ENCODE measurements around the gene SLC8B1. TPM values are rescaled to one million over a fixed set of nuclear protein-coding genes. Genes with fewer than 3 reads are reported as not detected.

SLC8B1 gene
- total and polyA plus RNA-seq, 2 donors (not counting 3 experiments of a cell fraction or from before 2014, with no cell fraction given), result 29.9 to 45.4 TPM

DNA sequence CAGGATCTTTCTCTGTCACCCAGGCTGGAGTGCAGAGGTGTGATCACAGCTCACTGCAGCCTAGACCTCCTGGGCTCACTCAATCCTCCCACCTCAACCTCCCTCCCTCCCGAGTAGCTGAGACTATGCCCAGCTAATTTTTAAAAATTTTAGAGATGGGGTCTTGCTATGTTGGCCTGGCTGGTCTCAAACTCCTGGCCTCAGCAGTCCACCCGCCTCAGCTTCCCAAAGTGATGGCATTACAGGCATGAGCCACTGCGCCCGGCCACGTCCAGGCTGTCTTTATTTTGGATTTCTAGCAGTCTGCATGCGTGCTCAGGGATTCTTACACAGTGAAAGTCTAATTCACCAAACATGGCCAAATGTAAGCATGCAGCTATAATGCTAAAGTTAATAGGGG, 17.8 kb downstream of the SLC8B1 start:
- POLR2A ChIA-PET, result no interaction called here
- CTCF ChIA-PET, result interaction anchor here (1.2 kb wide), 1 partner anchor 108 kb away, joined by 5 read pairs; no protein-coding TSS in a partner anchor
- Histone ChIP-seq H3K9ac (replicated peaks; ENCODE audit: extremely low read depth, insufficient read depth, low read length) (no peak overlapping the region), H3K4me3 (replicated peaks in 1 of 3; ENCODE audit: insufficient read depth in 1 of 3, low read depth in 1 of 3, low read length in 3 of 3) (no peak overlapping the region), H3K9me3 (replicated peaks; ENCODE audit: control insufficient read depth, insufficient read depth, low read length) (no peaks in the 10 kb centered on the region), H3K36me3 (ENCODE audit: control insufficient read depth in 2 of 2, extremely low read depth in 1 of 2, insufficient read depth in 2 of 2, low read length in 2 of 2) (peaks cover 0 to 25% of the 10 kb centered on the region in 2 experiments), H4K20me1 (replicated peaks; ENCODE audit: control insufficient read depth, extremely low read depth, insufficient read depth, low read length) (no peaks in the 10 kb centered on the region), H3K27me3 (ENCODE audit: control insufficient read depth in 2 of 2, insufficient read depth in 2 of 2, low read length in 2 of 2) (no peaks in the 10 kb centered on the region), H3K4me2 (ENCODE audit: insufficient read depth, low read length) (no peak overlapping the region), H3K9me1 (replicated peaks; ENCODE audit: control insufficient read depth, extremely low read depth, insufficient read depth, low read length) (no peaks in the 10 kb centered on the region), H2AFZ (ENCODE audit: low read depth, low read length) (no peak overlapping the region), H3K79me2 (ENCODE audit: control insufficient read depth, insufficient read depth, low read length) (no peaks in the 10 kb centered on the region), H3K27ac (ENCODE audit: insufficient read depth, low read depth, low read length) (no peak overlapping the region), H3K4me1 (ENCODE audit: control insufficient read depth, extremely low read depth, insufficient read depth, low read length) (no peaks in the 10 kb centered on the region)
- DNase-seq (ENCODE audit: low read depth, low spot score), result no peak
- dilution Hi-C loops (cut with MboI; ENCODE audit: extremely low pct_ligation_motif_present, low sequenced_read_pairs), result no loop called here
- no TSS peak for BruUV-seq (replicated peaks)
- TF ChIP-seq MYC (IDR thresholded peaks at IDR 0.05; ENCODE audit: low read depth, low read length), result no peak
- TF ChIP-seq CTCF (IDR thresholded peaks at IDR 0.05; ENCODE audit: extremely low read depth in 1 of 2, insufficient read depth in 1 of 2, low read depth in 1 of 2, low read length in 2 of 2), result no peak
- no peak for TF ChIP-seq JUN (IDR thresholded peaks at IDR 0.05; ENCODE audit: borderline replicate concordance, insufficient read depth, insufficient read length, low read depth)
- TF ChIP-seq EZH2 (IDR thresholded peaks at IDR 0.05; ENCODE audit: borderline replicate concordance, low read depth, low read length, severe bottlenecking), result no peak
- TF ChIP-seq GATA2 (IDR thresholded peaks at IDR 0.05; ENCODE audit: insufficient read depth, insufficient read length, low read depth, low read length), result no peak
- TF ChIP-seq FOS (IDR thresholded peaks at IDR 0.05; ENCODE audit: borderline replicate concordance, insufficient read depth, low read length), result no peak
- no peak for TF ChIP-seq POLR2A (IDR thresholded peaks at IDR 0.05; ENCODE audit: low read depth, low read length)
- TF ChIP-seq, protein P1, sequence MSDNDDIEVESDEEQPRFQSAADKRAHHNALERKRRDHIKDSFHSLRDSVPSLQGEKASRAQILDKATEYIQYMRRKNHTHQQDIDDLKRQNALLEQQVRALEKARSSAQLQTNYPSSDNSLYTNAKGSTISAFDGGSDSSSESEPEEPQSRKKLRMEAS (IDR thresholded peaks at IDR 0.05; ENCODE audit: insufficient read depth, insufficient read length), result no peak
- no peak for TF ChIP-seq POLR2AphosphoS5 (IDR thresholded peaks at IDR 0.05; ENCODE audit: insufficient read depth, low read depth, low read length)
- FAIRE-seq, result no peak
- intact Hi-C loops (cut with micrococcal nuclease), result no loop called here
